ENCODE results near the gene CZIB.
"Not testable (repeated sequence)": the region's sequence is repeated elsewhere in the genome, so short reads cannot be mapped to it uniquely, and the experiment has no call there.

The CZIB gene

GRCh38 chr1:53190210-53190611 is 30.2 kb downstream of the CZIB start:
- no peaks in the 10 kb centered on the region for H3K9me3 ChIP-seq
- H3K4me3 ChIP-seq: no peak overlapping the region
- no peaks in the 10 kb centered on the region for H3K36me3 ChIP-seq (replicated peaks)
- DNase-seq (ENCODE audit: low spot score in 2 of 2): no peak
- no peaks in the 10 kb centered on the region; the same call in none of the 2 replicates for H3K27me3 ChIP-seq (ENCODE audit: low read depth)
- no peaks in the 10 kb centered on the region for H3K4me1 ChIP-seq
- in situ Hi-C loops (cut with MboI; ENCODE audit: low sequenced_read_pairs): loop anchor here (25.0 kb wide), 1 partner anchor 278 kb away; the partner anchor contains the start of gene ECHDC2

GRCh38 chr1:53189061-53189460 is 31.4 kb downstream of the CZIB start:
- Histone ChIP-seq H3K4me3 (no peak overlapping the region), H3K9me3 (no peaks in the 10 kb centered on the region), H3K36me3 (replicated peaks) (no peaks in the 10 kb centered on the region), H3K4me1 (no peaks in the 10 kb centered on the region), H3K27me3 (ENCODE audit: low read depth) (no peaks in the 10 kb centered on the region; the same call in none of the 2 replicates)
- in situ Hi-C loops (cut with MboI; ENCODE audit: low sequenced_read_pairs): loop anchor here (10.0 to 25.0 kb wide), 2 partner anchors 277 to 484 kb away; partner anchors contain the start of gene ECHDC2
- no peak for DNase-seq (ENCODE audit: low spot score in 2 of 2)

- Histone ChIP-seq H3K9me3 (no peaks in the 10 kb centered on the region), H3K4me3 (no peak overlapping the region), H3K27me3 (ENCODE audit: low read depth) (no peaks in the 10 kb centered on the region; the same call in none of the 2 replicates), H3K4me1 (no peaks in the 10 kb centered on the region), H3K36me3 (replicated peaks) (no peaks in the 10 kb centered on the region)
- DNase-seq (ENCODE audit: low spot score in 2 of 2): no peak
- in situ Hi-C loops (cut with MboI; ENCODE audit: low sequenced_read_pairs): loop anchor here (10.0 to 25.0 kb wide), 2 partner anchors 276 to 483 kb away; partner anchors contain the start of gene ECHDC2
Measured at GRCh38 chr1:53188099-53188498, 32.3 kb downstream of the CZIB start.

- no peaks in the 10 kb centered on the region; the same call in none of the 2 replicates for H3K27me3 ChIP-seq (ENCODE audit: low read depth)
- H3K9me3 ChIP-seq: no peaks in the 10 kb centered on the region
- DNase-seq (ENCODE audit: low spot score in 2 of 2): no peak
- H3K4me3 ChIP-seq: no peak overlapping the region
- no peaks in the 10 kb centered on the region for H3K4me1 ChIP-seq
- in situ Hi-C loops (cut with MboI; ENCODE audit: low sequenced_read_pairs): loop anchor here (10.0 to 25.0 kb wide), 2 partner anchors 275 to 483 kb away; partner anchors contain the start of gene ECHDC2
- no peaks in the 10 kb centered on the region for H3K36me3 ChIP-seq (replicated peaks)
Measured at GRCh38 chr1:53187401-53187800, 33.0 kb downstream of the CZIB start.

GRCh38 chr1:53186533-53186932 is 33.9 kb downstream of the CZIB start:
- H3K4me1 ChIP-seq: no peaks in the 10 kb centered on the region
- in situ Hi-C loops (cut with MboI; ENCODE audit: low sequenced_read_pairs): loop anchor here (10.0 to 25.0 kb wide), 2 partner anchors 274 to 482 kb away; partner anchors contain the start of gene ECHDC2
- no peaks in the 10 kb centered on the region for H3K36me3 ChIP-seq (replicated peaks)
- no peaks in the 10 kb centered on the region for H3K9me3 ChIP-seq
- DNase-seq (ENCODE audit: low spot score in 2 of 2): no peak
- no peak overlapping the region for H3K4me3 ChIP-seq
- H3K27me3 ChIP-seq (ENCODE audit: low read depth): no peaks in the 10 kb centered on the region; the same call in none of the 2 replicates

GRCh38 chr1:53185955-53186297 is 34.5 kb downstream of the CZIB start:
- in situ Hi-C loops (cut with MboI; ENCODE audit: low sequenced_read_pairs): loop anchor here (10.0 to 25.0 kb wide), 2 partner anchors 274 to 481 kb away; partner anchors contain the start of gene ECHDC2
- not testable (repeated sequence) for H3K4me1 ChIP-seq

GRCh38 chr1:53183095-53183990 is 37.1 kb downstream of the CZIB start:
- H3K36me3 ChIP-seq (replicated peaks): no peaks in the 10 kb centered on the region
- no peaks in the 10 kb centered on the region for H3K9me3 ChIP-seq
- H3K4me3 ChIP-seq: no peak overlapping the region
- no peak for DNase-seq (ENCODE audit: low spot score in 2 of 2)
- no peaks in the 10 kb centered on the region; the same call in 1 of the 2 replicates for H3K27me3 ChIP-seq (ENCODE audit: low read depth)
- H3K4me1 ChIP-seq: no peaks in the 10 kb centered on the region
- in situ Hi-C loops (cut with MboI; ENCODE audit: low sequenced_read_pairs): loop anchor here (10.0 to 25.0 kb wide), 2 partner anchors 271 to 479 kb away; partner anchors contain the start of gene ECHDC2

More at GRCh38 chr1:53185955-53186297, 34.5 kb downstream of the CZIB start:
- H3K36me3 ChIP-seq (replicated peaks); H3K4me3 ChIP-seq; DNase-seq (ENCODE audit: low spot score in 2 of 2); H3K9me3 ChIP-seq; H3K27me3 ChIP-seq (ENCODE audit: low read depth): not testable (repeated sequence)

GRCh38 chr1:53182716-53183094 is 37.7 kb downstream of the CZIB start:
- Histone ChIP-seq H3K9me3 (no peaks in the 10 kb centered on the region), H3K27me3 (ENCODE audit: low read depth) (no peaks in the 10 kb centered on the region; the same call in 1 of the 2 replicates), H3K4me3 (no peak overlapping the region), H3K36me3 (replicated peaks) (no peaks in the 10 kb centered on the region), H3K4me1 (no peaks in the 10 kb centered on the region)
- in situ Hi-C loops (cut with MboI; ENCODE audit: low sequenced_read_pairs): loop anchor here (10.0 to 25.0 kb wide), 2 partner anchors 270 to 478 kb away; partner anchors contain the start of gene ECHDC2
- DNase-seq (ENCODE audit: low spot score in 2 of 2): no peak

GRCh38 chr1:53182111-53182593 is 38.3 kb downstream of the CZIB start:
- peak; percentile 68 to 92 for DNase-seq (ENCODE audit: low spot score in 2 of 2)
- in situ Hi-C loops (cut with MboI; ENCODE audit: low sequenced_read_pairs): loop anchor here (10.0 to 25.0 kb wide), 2 partner anchors 270 to 477 kb away; partner anchors contain the start of gene ECHDC2
- Histone ChIP-seq H3K4me3 (no peak overlapping the region), H3K9me3 (no peaks in the 10 kb centered on the region), H3K27me3 (ENCODE audit: low read depth) (no peaks in the 10 kb centered on the region), H3K4me1 (no peaks in the 10 kb centered on the region), H3K36me3 (replicated peaks) (no peaks in the 10 kb centered on the region)

GRCh38 chr1:53180951-53181350 is 39.5 kb downstream of the CZIB start:
- Histone ChIP-seq H3K4me3 (no peak overlapping the region), H3K36me3 (replicated peaks) (no peaks in the 10 kb centered on the region), H3K9me3 (no peaks in the 10 kb centered on the region), H3K27me3 (ENCODE audit: low read depth) (no peaks in the 10 kb centered on the region), H3K4me1 (no peaks in the 10 kb centered on the region)
- no peak for DNase-seq (ENCODE audit: low spot score in 2 of 2)
- in situ Hi-C loops (cut with MboI; ENCODE audit: low sequenced_read_pairs): loop anchor here (10.0 to 25.0 kb wide), 2 partner anchors 269 to 476 kb away; partner anchors contain the start of gene ECHDC2

GRCh38 chr1:53180226-53180625 is 40.2 kb downstream of the CZIB start:
- in situ Hi-C loops (cut with MboI; ENCODE audit: low sequenced_read_pairs): loop anchor here (10.0 to 25.0 kb wide), 2 partner anchors 268 to 475 kb away; partner anchors contain the start of gene ECHDC2
- H3K27me3 ChIP-seq (ENCODE audit: low read depth): no peaks in the 10 kb centered on the region
- DNase-seq (ENCODE audit: low spot score in 2 of 2): no peak
- H3K4me1 ChIP-seq: peaks cover 3% of the 10 kb centered on the region; the same call in 1 of the 2 replicates
- H3K36me3 ChIP-seq (replicated peaks): no peaks in the 10 kb centered on the region
- no peak overlapping the region for H3K4me3 ChIP-seq
- no peaks in the 10 kb centered on the region for H3K9me3 ChIP-seq

- in situ Hi-C loops (cut with MboI; ENCODE audit: low sequenced_read_pairs): loop anchor here (25.0 kb wide), 1 partner anchor 264 kb away; the partner anchor contains the start of gene ECHDC2
- H3K4me1 ChIP-seq: peaks cover 6% of the 10 kb centered on the region
- no peak overlapping the region for H3K4me3 ChIP-seq
- DNase-seq (ENCODE audit: low spot score in 2 of 2): no peak
- H3K27me3 ChIP-seq (ENCODE audit: low read depth): no peaks in the 10 kb centered on the region
- H3K9me3 ChIP-seq: no peaks in the 10 kb centered on the region
- H3K36me3 ChIP-seq (replicated peaks): no peaks in the 10 kb centered on the region
Measured at GRCh38 chr1:53176452-53177208, 43.8 kb downstream of the CZIB start.

Data from HAP-1 (cell line).